GM12801 (cell line): ENCODE measurements around the gene HTATSF1.

Experiments used
- TF ChIP-seq, protein P1 (sequence below): IDR thresholded peaks from one replicate; pipeline ENCODE4 v1.5.1; 2011; ENCODE audit warnings: control low read depth; ENCODE audit not compliant: insufficient read length; ENCODE audit errors: extremely low read depth

The HTATSF1 gene

DNA sequence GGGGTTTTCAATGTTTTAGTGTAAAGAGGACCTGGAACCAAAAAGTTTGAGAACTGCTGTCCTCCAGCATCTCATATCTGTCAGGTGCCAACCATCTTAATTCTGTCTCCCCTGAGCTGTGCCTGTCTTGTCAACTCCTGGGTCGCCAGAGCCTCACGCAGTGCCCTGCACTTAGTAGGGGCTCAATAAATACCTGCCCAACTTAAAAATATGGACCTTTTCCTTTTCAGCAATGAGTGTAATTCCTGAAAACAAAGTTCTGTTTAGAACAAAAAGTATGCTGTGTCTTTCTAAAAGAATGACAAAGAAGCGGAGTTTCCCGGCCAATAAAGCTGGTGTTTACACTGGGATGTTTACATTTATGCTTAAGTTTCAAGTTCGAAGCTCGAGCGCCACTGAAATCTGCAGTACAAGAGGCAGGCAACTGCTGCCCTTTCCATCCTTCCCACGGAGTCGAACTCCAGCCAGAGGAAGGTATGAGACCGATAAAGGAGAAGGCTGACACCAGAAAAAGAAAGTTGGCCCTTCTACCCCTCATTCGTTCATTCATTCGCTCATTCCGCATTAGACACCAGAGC lies 1.1 kb upstream of the HTATSF1 start:
- TF ChIP-seq, protein P1, sequence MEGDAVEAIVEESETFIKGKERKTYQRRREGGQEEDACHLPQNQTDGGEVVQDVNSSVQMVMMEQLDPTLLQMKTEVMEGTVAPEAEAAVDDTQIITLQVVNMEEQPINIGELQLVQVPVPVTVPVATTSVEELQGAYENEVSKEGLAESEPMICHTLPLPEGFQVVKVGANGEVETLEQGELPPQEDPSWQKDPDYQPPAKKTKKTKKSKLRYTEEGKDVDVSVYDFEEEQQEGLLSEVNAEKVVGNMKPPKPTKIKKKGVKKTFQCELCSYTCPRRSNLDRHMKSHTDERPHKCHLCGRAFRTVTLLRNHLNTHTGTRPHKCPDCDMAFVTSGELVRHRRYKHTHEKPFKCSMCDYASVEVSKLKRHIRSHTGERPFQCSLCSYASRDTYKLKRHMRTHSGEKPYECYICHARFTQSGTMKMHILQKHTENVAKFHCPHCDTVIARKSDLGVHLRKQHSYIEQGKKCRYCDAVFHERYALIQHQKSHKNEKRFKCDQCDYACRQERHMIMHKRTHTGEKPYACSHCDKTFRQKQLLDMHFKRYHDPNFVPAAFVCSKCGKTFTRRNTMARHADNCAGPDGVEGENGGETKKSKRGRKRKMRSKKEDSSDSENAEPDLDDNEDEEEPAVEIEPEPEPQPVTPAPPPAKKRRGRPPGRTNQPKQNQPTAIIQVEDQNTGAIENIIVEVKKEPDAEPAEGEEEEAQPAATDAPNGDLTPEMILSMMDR: no peak

GRCh38 chrX:136496764-136497555 lies 432 bp upstream of the HTATSF1 start:
- TF ChIP-seq, protein P1: no peak

DNA sequence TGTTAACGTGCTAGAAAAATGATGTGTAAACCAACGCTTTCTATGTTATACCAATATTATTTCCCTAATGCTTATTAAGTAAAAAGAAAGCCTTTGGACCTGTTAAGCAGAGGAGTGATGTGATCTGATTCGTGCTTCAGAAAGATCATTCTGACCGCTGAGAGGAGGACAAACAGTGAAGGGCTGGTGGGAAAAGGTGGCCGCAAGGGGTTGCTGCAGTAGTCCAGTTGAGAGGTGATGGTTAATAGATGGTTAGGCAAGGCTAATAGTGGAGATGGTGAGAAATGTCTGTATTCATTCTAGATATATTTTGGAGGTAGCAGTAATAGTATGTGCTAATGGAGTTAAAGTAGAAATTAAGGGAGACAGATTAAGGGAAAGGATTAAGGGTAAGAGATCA lies 21.7 kb downstream of the HTATSF1 start:
- TF ChIP-seq, protein P1: no peak

- TF ChIP-seq, protein P1: no peak
Measured at GRCh38 chrX:136523770-136524169, 26.4 kb downstream of the HTATSF1 start.

- TF ChIP-seq, protein P1: no peak
Measured at GRCh38 chrX:136525738-136526606, 28.6 kb downstream of the HTATSF1 start.

GRCh38 chrX:136528645-136529315 lies 31.4 kb downstream of the HTATSF1 start:
- TF ChIP-seq, protein P1: no peak

GRCh38 chrX:136529795-136530194 lies 32.4 kb downstream of the HTATSF1 start:
- TF ChIP-seq, protein P1: no peak
